ENCODE measurements around the gene SREK1IP1. TPM values are rescaled to one million over a fixed set of nuclear protein-coding genes. Genes with fewer than 3 reads are reported as not detected.
"Not testable (repeated sequence)": the region's sequence is repeated elsewhere in the genome, so short reads cannot be mapped to it uniquely, and the experiment has no call there.

Gene SREK1IP1
- total and polyA plus RNA-seq, 9 of the 15 experiments (the other 6 are each of a cell fraction or from before 2014, with no cell fraction given): 6.9 to 45.2 (median 21.7) TPM

- no peak for ATAC-seq
- Histone ChIP-seq H3K4me2 (ENCODE audit: insufficient read depth, low read length) (no peak overlapping the region), H2AFZ (ENCODE audit: low read depth, low read length) (no peak overlapping the region), H3K4me3 (no peak overlapping the region), H3K27ac (ENCODE audit: extremely low read depth, low read depth, low read length) (no peak overlapping the region), H3K9ac (ENCODE audit: insufficient read depth in 1 of 2, low read depth in 2 of 2, low read length in 2 of 2) (no peak overlapping the region), H3K27me3 (ENCODE audit: control insufficient read depth in 2 of 2, insufficient read depth in 2 of 2, low read length in 2 of 2) (no peaks in the 10 kb centered on the region), H3K4me1 (replicated peaks in 1 of 2; ENCODE audit: control insufficient read depth in 2 of 2, insufficient read depth in 2 of 2, low read length in 2 of 2) (no peaks in the 10 kb centered on the region), H3K9me3 (replicated peaks; ENCODE audit: control insufficient read depth, insufficient read depth, low read depth, low read length) (no peaks in the 10 kb centered on the region), H4K20me1 (replicated peaks; ENCODE audit: control insufficient read depth, insufficient read depth, low read length) (no peaks in the 10 kb centered on the region), H3K9me1 (ENCODE audit: control insufficient read depth, insufficient read depth, low read length) (no peaks in the 10 kb centered on the region), H3K36me3 (ENCODE audit: control insufficient read depth, insufficient read depth, low read length) (no peaks in the 10 kb centered on the region), H3K79me2 (ENCODE audit: control insufficient read depth, insufficient read depth, low read length) (no peaks in the 10 kb centered on the region)
- BruUV-seq (replicated peaks): no TSS peak
- ChIA-PET POLR2A (no interaction called here), CTCF (ENCODE audit: low intra/inter-chr PET ratio) (no interaction called here)
- intact Hi-C loops (cut with micrococcal nuclease) (no loop called here), in situ Hi-C loops (cut with MboI) (no loop called here)
- DNase-seq (ENCODE audit: extremely low read depth in 1 of 4, low spot score in 3 of 4): no peak
- WGBS (ENCODE audit: insufficient coverage, low coverage, missing lambda C conversion rate): 7% methylated on average over 2 of the region's 2 CpGs
- no peak for FAIRE-seq
- no peak for TF ChIP-seq PHB2 (IDR thresholded peaks at IDR 0.05; ENCODE audit: low read depth)
- no peak for TF ChIP-seq ZNF695 (CRISPR knock-in tag; IDR thresholded peaks at IDR 0.05)
- TF ChIP-seq KDM5B (IDR thresholded peaks at IDR 0.05; ENCODE audit: insufficient replicate concordance, low read depth, low read length): no peak
- TF ChIP-seq CREM (IDR thresholded peaks at IDR 0.05; ENCODE audit: low read depth): no peak
- no peak for TF ChIP-seq E4F1 (CRISPR knock-in tag; IDR thresholded peaks at IDR 0.05; ENCODE audit: borderline replicate concordance)
- no peak for TF ChIP-seq ZEB2 (IDR thresholded peaks at IDR 0.05)
- TF ChIP-seq CREBBP (IDR thresholded peaks at IDR 0.05; ENCODE audit: low read depth, low read length): no peak
- no peak for TF ChIP-seq MTF1 (CRISPR knock-in tag; IDR thresholded peaks at IDR 0.05; ENCODE audit: borderline replicate concordance)
- no peak for TF ChIP-seq RBBP5 (IDR thresholded peaks at IDR 0.05; ENCODE audit: borderline replicate concordance, insufficient read depth, low read length, poor library complexity, severe bottlenecking)
These were observed 61.3 kb downstream of the SREK1IP1 start for GRCh38 chr5:64707191-64707590.

DNA sequence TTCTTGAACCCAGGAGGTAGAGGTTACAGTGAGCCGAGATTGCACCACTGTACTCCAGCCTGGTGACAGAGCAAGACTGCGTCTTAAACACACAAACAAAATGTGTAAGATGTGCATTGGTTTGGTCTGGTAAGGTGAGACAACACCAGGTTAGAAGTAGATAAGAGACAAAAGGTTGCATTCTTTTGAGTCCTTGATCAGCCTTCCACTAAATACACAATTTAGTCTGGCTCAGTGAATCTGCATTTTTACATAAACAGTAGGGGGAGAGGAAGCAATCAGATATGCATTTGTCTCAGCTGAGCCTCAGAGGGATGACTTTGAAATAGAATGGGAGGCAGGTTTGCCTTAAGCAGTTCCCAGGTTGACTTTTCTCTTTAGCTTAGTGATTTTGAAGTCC, 62.4 kb downstream of the SREK1IP1 start:
- in situ Hi-C loops (cut with MboI); BruUV-seq (replicated peaks); H4K20me1 ChIP-seq (replicated peaks; ENCODE audit: control insufficient read depth, insufficient read depth, low read length); H2AFZ ChIP-seq (ENCODE audit: low read depth, low read length); H3K36me3 ChIP-seq (ENCODE audit: control insufficient read depth, insufficient read depth, low read length); H3K27ac ChIP-seq (ENCODE audit: extremely low read depth, low read depth, low read length); FAIRE-seq; H3K9me3 ChIP-seq (replicated peaks; ENCODE audit: control insufficient read depth, insufficient read depth, low read depth, low read length); H3K4me1 ChIP-seq (replicated peaks in 1 of 2; ENCODE audit: control insufficient read depth in 2 of 2, insufficient read depth in 2 of 2, low read length in 2 of 2); H3K9ac ChIP-seq (ENCODE audit: insufficient read depth in 1 of 2, low read depth in 2 of 2, low read length in 2 of 2); H3K9me1 ChIP-seq (ENCODE audit: control insufficient read depth, insufficient read depth, low read length); H3K79me2 ChIP-seq (ENCODE audit: control insufficient read depth, insufficient read depth, low read length); H3K27me3 ChIP-seq (ENCODE audit: control insufficient read depth in 2 of 2, insufficient read depth in 2 of 2, low read length in 2 of 2); intact Hi-C loops (cut with micrococcal nuclease); CTCF ChIA-PET (ENCODE audit: low intra/inter-chr PET ratio); DNase-seq (ENCODE audit: extremely low read depth in 1 of 4, low spot score in 3 of 4); ATAC-seq; H3K4me3 ChIP-seq; H3K4me2 ChIP-seq (ENCODE audit: insufficient read depth, low read length); POLR2A ChIA-PET: not testable (repeated sequence)
- WGBS (ENCODE audit: insufficient coverage, low coverage, missing lambda C conversion rate): 6% methylated on average over 2 of the region's 2 CpGs
